ENCODE results near the gene NUP210.

NUP210 gene

GRCh38 chr3:13370055-13370454 is 50.1 kb downstream of the NUP210 start:
- FAIRE-seq: no peak
- TF ChIP-seq POLR2A (IDR thresholded peaks at IDR 0.05; ENCODE audit: low read depth, low read length) (no peak), POLR2AphosphoS5 (IDR thresholded peaks at IDR 0.05; ENCODE audit: low read depth, low read length) (no peak), TAF1 (IDR thresholded peaks at IDR 0.05; ENCODE audit: borderline replicate concordance, low read depth, low read length) (no peak)
- no peak for DNase-seq (ENCODE audit: insufficient read length)

- no peak for TF ChIP-seq TAF1 (IDR thresholded peaks at IDR 0.05; ENCODE audit: borderline replicate concordance, low read depth, low read length)
- no peak for TF ChIP-seq POLR2AphosphoS5 (IDR thresholded peaks at IDR 0.05; ENCODE audit: low read depth, low read length)
- TF ChIP-seq POLR2A (IDR thresholded peaks at IDR 0.05; ENCODE audit: low read depth, low read length): no peak
- DNase-seq (ENCODE audit: insufficient read length): no peak
- FAIRE-seq: no peak
These were observed 51.3 kb downstream of the NUP210 start for GRCh38 chr3:13368834-13369233.

- FAIRE-seq: no peak
These were observed 52.4 kb downstream of the NUP210 start for GRCh38 chr3:13367728-13368127.

GRCh38 chr3:13365390-13366379 is 54.4 kb downstream of the NUP210 start:
- TF ChIP-seq POLR2AphosphoS5 (IDR thresholded peaks at IDR 0.05; ENCODE audit: low read depth, low read length) (no peak), TAF1 (IDR thresholded peaks at IDR 0.05; ENCODE audit: borderline replicate concordance, low read depth, low read length) (no peak), POLR2A (IDR thresholded peaks at IDR 0.05; ENCODE audit: low read depth, low read length) (no peak)
- FAIRE-seq (no peak), DNase-seq (ENCODE audit: insufficient read length) (no peak)

More at GRCh38 chr3:13367728-13368127, 52.4 kb downstream of the NUP210 start:
- no peak for TF ChIP-seq TAF1 (IDR thresholded peaks at IDR 0.05; ENCODE audit: borderline replicate concordance, low read depth, low read length)
- no peak for TF ChIP-seq POLR2A (IDR thresholded peaks at IDR 0.05; ENCODE audit: low read depth, low read length)
- TF ChIP-seq POLR2AphosphoS5 (IDR thresholded peaks at IDR 0.05; ENCODE audit: low read depth, low read length): no peak
- DNase-seq (ENCODE audit: insufficient read length): no peak

GRCh38 chr3:13364602-13365271 is 55.4 kb downstream of the NUP210 start:
- TF ChIP-seq POLR2A (IDR thresholded peaks at IDR 0.05; ENCODE audit: low read depth, low read length): no peak
- no peak for TF ChIP-seq TAF1 (IDR thresholded peaks at IDR 0.05; ENCODE audit: borderline replicate concordance, low read depth, low read length)
- no peak for TF ChIP-seq POLR2AphosphoS5 (IDR thresholded peaks at IDR 0.05; ENCODE audit: low read depth, low read length)
- DNase-seq (ENCODE audit: insufficient read length) (no peak), FAIRE-seq (no peak)

GRCh38 chr3:13362551-13362950 is 57.6 kb downstream of the NUP210 start:
- DNase-seq (ENCODE audit: insufficient read length) (no peak), FAIRE-seq (no peak)
- TF ChIP-seq POLR2A (IDR thresholded peaks at IDR 0.05; ENCODE audit: low read depth, low read length) (no peak), TAF1 (IDR thresholded peaks at IDR 0.05; ENCODE audit: borderline replicate concordance, low read depth, low read length) (no peak), POLR2AphosphoS5 (IDR thresholded peaks at IDR 0.05; ENCODE audit: low read depth, low read length) (no peak)

GRCh38 chr3:13359916-13360315 is 60.2 kb downstream of the NUP210 start:
- DNase-seq (ENCODE audit: insufficient read length) (no peak), FAIRE-seq (no peak)
- no peak for TF ChIP-seq POLR2AphosphoS5 (IDR thresholded peaks at IDR 0.05; ENCODE audit: low read depth, low read length)
- no peak for TF ChIP-seq POLR2A (IDR thresholded peaks at IDR 0.05; ENCODE audit: low read depth, low read length)
- TF ChIP-seq TAF1 (IDR thresholded peaks at IDR 0.05; ENCODE audit: borderline replicate concordance, low read depth, low read length): no peak

GRCh38 chr3:13358643-13359042 is 61.5 kb downstream of the NUP210 start:
- FAIRE-seq: no peak
- no peak for DNase-seq (ENCODE audit: insufficient read length)
- TF ChIP-seq POLR2AphosphoS5 (IDR thresholded peaks at IDR 0.05; ENCODE audit: low read depth, low read length) (no peak), POLR2A (IDR thresholded peaks at IDR 0.05; ENCODE audit: low read depth, low read length) (no peak), TAF1 (IDR thresholded peaks at IDR 0.05; ENCODE audit: borderline replicate concordance, low read depth, low read length) (no peak)

- DNase-seq (ENCODE audit: insufficient read length) (no peak), FAIRE-seq (no peak)
- TF ChIP-seq POLR2AphosphoS5 (IDR thresholded peaks at IDR 0.05; ENCODE audit: low read depth, low read length) (no peak), TAF1 (IDR thresholded peaks at IDR 0.05; ENCODE audit: borderline replicate concordance, low read depth, low read length) (no peak), POLR2A (IDR thresholded peaks at IDR 0.05; ENCODE audit: low read depth, low read length) (no peak)
These were observed 62.1 kb downstream of the NUP210 start for GRCh38 chr3:13358051-13358450.

GRCh38 chr3:13357074-13357473 is 63.0 kb downstream of the NUP210 start:
- DNase-seq (ENCODE audit: insufficient read length) (no peak), FAIRE-seq (no peak)
- TF ChIP-seq POLR2AphosphoS5 (IDR thresholded peaks at IDR 0.05; ENCODE audit: low read depth, low read length): no peak
- no peak for TF ChIP-seq POLR2A (IDR thresholded peaks at IDR 0.05; ENCODE audit: low read depth, low read length)
- TF ChIP-seq TAF1 (IDR thresholded peaks at IDR 0.05; ENCODE audit: borderline replicate concordance, low read depth, low read length): no peak

GRCh38 chr3:13353936-13354542 is 66.1 kb downstream of the NUP210 start:
- DNase-seq (ENCODE audit: insufficient read length) (no peak), FAIRE-seq (no peak)
- no peak for TF ChIP-seq POLR2AphosphoS5 (IDR thresholded peaks at IDR 0.05; ENCODE audit: low read depth, low read length)
- no peak for TF ChIP-seq POLR2A (IDR thresholded peaks at IDR 0.05; ENCODE audit: low read depth, low read length)
- TF ChIP-seq TAF1 (IDR thresholded peaks at IDR 0.05; ENCODE audit: borderline replicate concordance, low read depth, low read length): no peak

Data from GM12892 (cell line).